Measurements from ENCODE around the gene PTK6. TPM values are rescaled to one million over a fixed set of nuclear protein-coding genes. Genes with fewer than 3 reads are reported as not detected.

The PTK6 gene
- total RNA-seq, 2 experiments from 2014 or later, result 0.13 to 2.0 TPM

DNA sequence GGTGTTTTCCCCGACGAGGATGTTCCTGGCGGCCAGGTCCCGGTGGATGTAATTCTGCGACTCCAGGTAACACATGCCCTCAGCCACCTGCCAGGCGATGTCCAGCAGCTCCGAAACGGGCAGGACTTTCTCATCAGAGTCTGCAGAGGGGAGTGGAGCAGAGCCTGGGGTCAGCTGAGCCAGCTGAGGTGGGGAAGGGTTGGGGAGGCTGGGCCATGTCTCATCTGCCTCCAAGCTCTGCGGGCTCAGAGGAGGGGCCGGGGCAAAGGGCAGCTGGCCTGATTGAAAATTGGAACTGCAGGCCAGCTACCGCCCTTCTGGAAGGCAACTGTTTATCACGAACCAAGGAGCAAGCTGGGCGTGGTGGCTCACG lies 6.4 kb downstream of the PTK6 start:
- TF ChIP-seq CTCF (conservative IDR thresholded peaks at IDR 0.05; ENCODE audit: low read length) (no peak), EZH2phosphoT487 (IDR thresholded peaks at IDR 0.05; ENCODE audit: borderline replicate concordance, low read depth, low read length) (no peak)
- H3K4me2 ChIP-seq (ENCODE audit: low read length), result no peak overlapping the region
- no peaks in the 10 kb centered on the region for H3K9me3 ChIP-seq (ENCODE audit: low read length)
- intact Hi-C loops (cut with micrococcal nuclease; ENCODE audit: unreplicated experiment), result loop anchor here (10.0 kb wide), 1 partner anchor 334 kb away; the partner anchor contains the start of genes ABHD16B and TPD52L2
- no peak for DNase-seq (ENCODE audit: low spot score)
- POLR2A ChIA-PET, result no interaction called here
- no peak overlapping the region for H2AFZ ChIP-seq (ENCODE audit: low read length)
- no peaks in the 10 kb centered on the region for H3K4me1 ChIP-seq (ENCODE audit: insufficient read depth, low read length, poor library complexity, severe bottlenecking)
- no TSS peak for BruUV-seq (replicated peaks)
- H3K79me2 ChIP-seq (ENCODE audit: insufficient read depth, low read depth, low read length), result no peaks in the 10 kb centered on the region
- H3K9me2 ChIP-seq (ENCODE audit: insufficient read depth, low read length), result no peaks in the 10 kb centered on the region
- H4K20me1 ChIP-seq (ENCODE audit: insufficient read depth, low read length), result no peaks in the 10 kb centered on the region
- no peak overlapping the region for H3K4me3 ChIP-seq (ENCODE audit: low read depth, low read length, poor library complexity, severe bottlenecking)
- H3K36me3 ChIP-seq (ENCODE audit: insufficient read depth, low read length), result no peaks in the 10 kb centered on the region
- no peak overlapping the region for H3K27ac ChIP-seq (ENCODE audit: low read depth, low read length, poor library complexity, severe bottlenecking)
- CTCF ChIA-PET (ENCODE audit: unreplicated experiment), result no interaction called here

DNA sequence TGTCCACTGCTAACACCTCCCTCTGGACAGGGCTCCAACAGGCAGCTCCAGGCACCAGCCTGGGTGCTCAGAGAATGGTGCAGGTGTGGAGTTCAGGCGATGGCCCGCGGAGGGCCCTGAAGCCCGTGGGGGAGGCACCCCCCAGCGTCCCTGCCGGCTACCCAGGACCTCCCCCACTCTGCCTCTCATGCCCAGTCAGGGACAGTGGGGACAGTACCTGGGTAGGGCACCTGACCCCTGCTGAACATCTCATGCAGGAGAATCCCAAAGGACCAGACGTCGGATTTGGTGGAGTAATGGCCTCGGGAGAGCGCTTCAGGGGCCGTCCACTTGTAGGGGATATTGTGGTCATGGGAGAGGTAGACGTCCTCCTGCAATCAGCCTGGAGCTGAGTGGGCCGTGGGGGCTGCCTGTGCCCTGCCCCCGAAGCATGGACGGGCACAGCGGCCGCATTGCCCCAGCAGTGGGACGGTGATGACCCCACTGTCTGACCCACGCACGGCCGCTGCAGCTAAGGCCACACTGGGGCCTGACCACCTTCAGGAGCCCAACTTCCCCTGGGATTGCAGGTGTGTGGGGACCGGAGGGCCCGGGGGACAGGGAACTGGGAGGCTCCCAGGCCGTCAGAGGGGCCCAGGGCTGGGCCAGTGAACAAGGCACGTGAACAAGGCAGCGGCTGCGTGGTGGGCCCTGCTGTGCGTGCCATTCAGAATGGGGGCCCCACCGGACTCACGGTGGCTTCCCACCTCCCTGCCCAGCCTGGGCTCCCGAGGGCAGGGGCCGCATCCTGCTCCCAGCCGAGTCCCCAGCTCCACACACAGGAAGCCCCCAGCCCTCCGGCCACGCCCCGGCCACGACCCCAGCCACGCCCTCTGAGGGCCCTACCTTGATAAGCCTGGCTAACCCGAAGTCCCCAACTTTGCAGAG lies 7.1 kb downstream of the PTK6 start:
- Histone ChIP-seq H2AFZ (ENCODE audit: low read length) (no peak overlapping the region), H3K4me1 (ENCODE audit: insufficient read depth, low read length, poor library complexity, severe bottlenecking) (no peaks in the 10 kb centered on the region), H3K9me3 (ENCODE audit: low read length) (no peaks in the 10 kb centered on the region), H3K79me2 (ENCODE audit: insufficient read depth, low read depth, low read length) (no peaks in the 10 kb centered on the region), H3K36me3 (ENCODE audit: insufficient read depth, low read length) (no peaks in the 10 kb centered on the region), H3K4me2 (ENCODE audit: low read length) (no peak overlapping the region), H3K9me2 (ENCODE audit: insufficient read depth, low read length) (no peaks in the 10 kb centered on the region), H3K27ac (ENCODE audit: low read depth, low read length, poor library complexity, severe bottlenecking) (no peak overlapping the region), H4K20me1 (ENCODE audit: insufficient read depth, low read length) (no peaks in the 10 kb centered on the region), H3K4me3 (ENCODE audit: low read depth, low read length, poor library complexity, severe bottlenecking) (no peak overlapping the region)
- CTCF ChIA-PET (ENCODE audit: unreplicated experiment), result no interaction called here
- no peak for DNase-seq (ENCODE audit: low spot score)
- POLR2A ChIA-PET, result no interaction called here
- BruUV-seq (replicated peaks), result no TSS peak
- TF ChIP-seq EZH2phosphoT487 (IDR thresholded peaks at IDR 0.05; ENCODE audit: borderline replicate concordance, low read depth, low read length), result no peak
- no peak for TF ChIP-seq CTCF (conservative IDR thresholded peaks at IDR 0.05; ENCODE audit: low read length)
- intact Hi-C loops (cut with micrococcal nuclease; ENCODE audit: unreplicated experiment), result loop anchor here (10.0 kb wide), 1 partner anchor 335 kb away; the partner anchor contains the start of genes ABHD16B and TPD52L2
